Esophagus muscularis mucosa (tissue), 4 donors: ENCODE data around the gene PRDM16. TPM values are rescaled to one million over a fixed set of nuclear protein-coding genes. Genes with fewer than 3 reads are reported as not detected.

Source experiments
- DNase-seq: peaks from one replicate; pipeline ENCODE4 v3.0.0-alpha.2; 2017; ENCODE audit errors: extremely low spot score
- H3K27ac ChIP-seq, 4 donors: fragments of 200-600 bp; sonication (generic); replicated peaks in 1 of 4; 1 replicate in 3 of 4; 2 replicates in 1 of 4; pipeline ENCODE4 v1.5.1; 2016 to 2019; ENCODE audit warnings: mild to moderate bottlenecking in 1 of 4
- H3K27me3 ChIP-seq, 4 donors: fragments of 200-600 bp; sonication (generic); one replicate each; pipeline versions ENCODE4 v1.5.1 to v1.6.0; 2016 to 2019
- H3K36me3 ChIP-seq, 4 donors: fragments of 200-600 bp; sonication (generic); one replicate each; pipeline ENCODE4 v1.5.1; 2016 to 2019
- H3K4me1 ChIP-seq, 4 donors: fragments of 200-600 bp; sonication (generic); one replicate each; pipeline ENCODE4 v1.5.1; 2016 to 2019
- H3K4me3 ChIP-seq, 4 donors: fragments of 200-600 bp; sonication (generic); 1 replicate in 2 of 4; 2 replicates in 2 of 4; pipeline ENCODE4 v1.5.1; 2016 to 2019; ENCODE audit warnings: mild to moderate bottlenecking in 4 of 4, moderate library complexity in 1 of 4
- H3K9me3 ChIP-seq, 4 donors: fragments of 200-600 bp; sonication (generic); 1 replicate in 3 of 4; 2 replicates in 1 of 4; pipeline ENCODE4 v1.5.1; 2016 to 2019
- EP300 ChIP-seq: sonication (generic); formaldehyde crosslinking; IDR thresholded peaks from one replicate; pipeline ENCODE4 v1.6.1; 2017; ENCODE audit warnings: antibody characterized with exemption
- POLR2A ChIP-seq: fragments of 450-650 bp; IDR thresholded peaks from one replicate; pipeline ENCODE4 v1.6.1; 2017; ENCODE audit warnings: antibody characterized with exemption, moderate library complexity, mild to moderate bottlenecking, low read depth
- POLR2AphosphoS5 ChIP-seq, 2 donors: sonication (generic); formaldehyde crosslinking; IDR thresholded peaks; one replicate each; pipeline ENCODE4 v1.6.1; 2017; ENCODE audit warnings: antibody characterized with exemption in 2 of 2
- WGBS: methylation state at CpG from one replicate; pipeline ENCODE4 v1.1.5; 2018; 5-methylcytosine and 5-hydroxymethylcytosine counted together
- intact Hi-C: fragments of 100-400 bp; cut with DNase I; formaldehyde crosslinking; loops from one replicate; pipeline ENCODE4 v1.15.1; 2023
- total RNA-seq, 4 donors: library from RNA; depleted of rRNA; stranded (reverse); fragments of >200 nt; gene quantifications; one replicate each; pipeline versions ENCODE4 v1.1.0 to v1.2.1, GENCODE V29; 2016
- TF ChIP-seq, protein P1 (sequence below), 3 experiments: fragments of 200-600 bp in 2 of 3; fragments of 450-650 bp in 1 of 3; sonication (generic) in 2 of 3; IDR thresholded peaks; one replicate each; pipeline ENCODE4 v1.5.1; 2017 to 2019; ENCODE audit warnings: antibody characterized with exemption in 3 of 3, mild to moderate bottlenecking in 2 of 3, moderate library complexity in 1 of 3

PRDM16 gene
- total RNA-seq, 4 donors from 2014 or later = 1.2 to 4.4 (median 2.2) TPM

DNA sequence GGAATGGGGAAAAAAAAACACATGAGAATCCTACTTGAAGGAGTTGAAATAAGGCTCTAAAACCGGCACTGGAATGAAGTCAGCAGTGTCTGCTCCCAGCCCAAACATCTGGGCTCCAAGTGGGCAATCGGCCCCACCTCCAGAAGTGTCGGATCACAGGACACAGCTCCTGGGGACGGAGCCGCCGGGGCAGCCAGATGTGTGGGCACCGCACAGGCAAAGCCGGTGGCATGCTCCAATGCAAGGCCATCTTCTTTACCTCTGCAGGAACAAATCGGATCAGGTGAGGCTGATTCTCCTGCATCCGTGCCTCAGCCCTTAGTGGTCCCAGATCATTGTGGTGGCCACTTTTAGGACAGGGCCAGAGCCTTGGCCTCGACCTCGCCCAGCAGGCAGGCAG lies 156.7 kb downstream of the PRDM16 start:
- H3K36me3 ChIP-seq = no peaks in the 10 kb centered on the region
- intact Hi-C loops = no loop called here
- H3K27ac ChIP-seq = no peak overlapping the region
- DNase-seq = no peak
- no peak overlapping the region for H3K4me3 ChIP-seq
- TF ChIP-seq POLR2AphosphoS5 (IDR thresholded peaks at IDR 0.05) (no peak), POLR2A (no peak), EP300 (no peak)
- TF ChIP-seq, protein P1, sequence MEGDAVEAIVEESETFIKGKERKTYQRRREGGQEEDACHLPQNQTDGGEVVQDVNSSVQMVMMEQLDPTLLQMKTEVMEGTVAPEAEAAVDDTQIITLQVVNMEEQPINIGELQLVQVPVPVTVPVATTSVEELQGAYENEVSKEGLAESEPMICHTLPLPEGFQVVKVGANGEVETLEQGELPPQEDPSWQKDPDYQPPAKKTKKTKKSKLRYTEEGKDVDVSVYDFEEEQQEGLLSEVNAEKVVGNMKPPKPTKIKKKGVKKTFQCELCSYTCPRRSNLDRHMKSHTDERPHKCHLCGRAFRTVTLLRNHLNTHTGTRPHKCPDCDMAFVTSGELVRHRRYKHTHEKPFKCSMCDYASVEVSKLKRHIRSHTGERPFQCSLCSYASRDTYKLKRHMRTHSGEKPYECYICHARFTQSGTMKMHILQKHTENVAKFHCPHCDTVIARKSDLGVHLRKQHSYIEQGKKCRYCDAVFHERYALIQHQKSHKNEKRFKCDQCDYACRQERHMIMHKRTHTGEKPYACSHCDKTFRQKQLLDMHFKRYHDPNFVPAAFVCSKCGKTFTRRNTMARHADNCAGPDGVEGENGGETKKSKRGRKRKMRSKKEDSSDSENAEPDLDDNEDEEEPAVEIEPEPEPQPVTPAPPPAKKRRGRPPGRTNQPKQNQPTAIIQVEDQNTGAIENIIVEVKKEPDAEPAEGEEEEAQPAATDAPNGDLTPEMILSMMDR (IDR thresholded peaks at IDR 0.05) = no peak
- peaks cover 0 to 89% (median 0%) of the 10 kb centered on the region in 4 donors for H3K27me3 ChIP-seq
- 82% methylated on average over 10 of the region's 12 CpGs for WGBS
- peaks cover 0 to 21% (median 6%) of the 10 kb centered on the region in 4 donors for H3K4me1 ChIP-seq
- H3K9me3 ChIP-seq = no peaks in the 10 kb centered on the region

DNA sequence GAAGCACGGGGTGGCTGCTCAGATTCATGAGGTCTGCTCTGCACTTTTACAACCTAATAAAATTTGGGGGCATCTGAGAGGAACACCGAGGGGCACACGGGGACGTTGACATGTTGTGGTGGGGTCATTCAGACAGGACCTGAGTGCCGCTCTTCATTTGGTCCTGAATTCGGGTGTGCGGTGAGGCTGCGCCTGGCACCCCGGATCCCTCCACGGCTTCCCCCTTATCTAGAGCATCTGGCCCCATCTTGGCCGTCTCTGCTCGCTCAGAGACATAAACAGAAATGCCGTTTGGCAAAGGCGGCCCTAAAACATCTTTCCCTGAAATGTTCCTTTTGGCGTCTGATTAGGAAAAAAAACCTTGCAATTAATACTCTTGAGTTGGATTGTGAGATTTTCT lies 157.2 kb downstream of the PRDM16 start:
- H3K27ac ChIP-seq = no peak overlapping the region
- intact Hi-C loops = no loop called here
- DNase-seq = no peak
- H3K27me3 ChIP-seq = peaks cover 0 to 92% (median 0%) of the 10 kb centered on the region in 4 donors
- no peak overlapping the region for H3K4me3 ChIP-seq
- TF ChIP-seq POLR2A (no peak), POLR2AphosphoS5 (IDR thresholded peaks at IDR 0.05) (no peak), EP300 (no peak)
- TF ChIP-seq, protein P1 (IDR thresholded peaks at IDR 0.05) = no peak
- H3K4me1 ChIP-seq = peaks cover 0 to 17% (median 6%) of the 10 kb centered on the region in 4 donors
- no peaks in the 10 kb centered on the region for H3K36me3 ChIP-seq
- no peaks in the 10 kb centered on the region for H3K9me3 ChIP-seq
- WGBS = 63% methylated on average over 15 of the region's 15 CpGs

DNA sequence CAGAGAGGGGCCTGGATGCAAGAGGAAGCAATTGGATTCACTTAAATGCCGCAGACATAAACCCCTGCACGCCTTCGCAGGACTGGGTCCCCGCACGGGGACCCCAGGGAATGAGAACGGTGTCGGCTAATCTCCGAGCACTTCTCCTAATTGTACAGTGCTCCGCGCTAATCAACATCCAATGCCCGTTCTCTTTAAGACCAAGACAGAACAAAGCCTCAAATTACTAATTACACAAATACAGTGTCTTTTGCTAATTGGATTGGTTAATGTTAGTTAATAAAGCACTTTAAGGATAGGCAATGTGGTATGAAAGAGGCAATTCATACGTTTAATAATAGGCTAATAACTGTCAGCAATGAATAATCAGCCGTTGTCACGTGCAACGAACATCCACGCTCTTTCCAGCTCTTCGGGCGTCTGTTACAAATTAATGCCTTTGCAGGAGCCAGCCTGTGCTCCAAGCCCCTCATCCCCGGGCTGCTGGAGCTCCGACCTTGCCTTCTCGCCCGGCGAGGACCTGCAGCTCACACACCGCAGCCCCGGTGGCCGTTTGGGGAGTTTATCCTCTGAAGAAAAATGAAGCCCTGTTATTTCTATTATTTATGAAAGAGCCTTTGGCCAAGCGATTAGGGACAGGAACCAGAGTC lies 157.8 kb downstream of the PRDM16 start:
- WGBS = 68% methylated on average over 27 of the region's 27 CpGs
- peaks cover 0 to 93% (median 0%) of the 10 kb centered on the region in 4 donors for H3K27me3 ChIP-seq
- no peak for TF ChIP-seq EP300
- intact Hi-C loops = no loop called here
- no peak overlapping the region for H3K27ac ChIP-seq
- peaks cover 0 to 12% (median 4%) of the 10 kb centered on the region in 4 donors for H3K4me1 ChIP-seq
- no peaks in the 10 kb centered on the region for H3K36me3 ChIP-seq
- no peak for DNase-seq
- no peaks in the 10 kb centered on the region for H3K9me3 ChIP-seq
- no peak overlapping the region for H3K4me3 ChIP-seq

DNA sequence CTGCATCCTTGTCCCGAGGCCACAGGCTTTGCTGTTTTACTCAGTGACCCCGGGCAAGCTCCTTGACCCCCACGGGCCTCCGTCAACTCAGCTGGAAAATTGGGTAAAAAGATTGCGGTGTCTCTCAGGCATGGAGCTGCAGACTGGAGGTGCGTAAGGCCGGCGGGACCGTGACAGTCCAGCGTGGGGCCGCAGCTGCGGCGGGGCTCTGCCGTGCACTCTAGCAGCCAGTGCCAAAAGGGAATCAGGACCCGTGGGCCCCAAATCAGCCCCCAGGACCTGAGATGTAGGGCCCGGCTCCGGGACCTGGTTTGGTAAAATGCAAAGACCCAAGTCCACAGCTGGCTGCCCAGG lies 158.3 kb downstream of the PRDM16 start:
- DNase-seq = no peak
- intact Hi-C loops = no loop called here
- Histone ChIP-seq H3K4me3 (no peak overlapping the region), H3K36me3 (no peaks in the 10 kb centered on the region), H3K4me1 (peaks cover 0 to 7% (median 2%) of the 10 kb centered on the region in 4 donors), H3K9me3 (no peaks in the 10 kb centered on the region), H3K27me3 (peaks cover 0 to 93% (median 0%) of the 10 kb centered on the region in 4 donors), H3K27ac (no peak overlapping the region)
- TF ChIP-seq POLR2AphosphoS5 (IDR thresholded peaks at IDR 0.05) = no peak
- TF ChIP-seq, protein P1 (IDR thresholded peaks at IDR 0.05) = no peak
- TF ChIP-seq POLR2A = no peak
- TF ChIP-seq EP300 = no peak
- WGBS = 73% methylated on average over 10 of the region's 17 CpGs

DNA sequence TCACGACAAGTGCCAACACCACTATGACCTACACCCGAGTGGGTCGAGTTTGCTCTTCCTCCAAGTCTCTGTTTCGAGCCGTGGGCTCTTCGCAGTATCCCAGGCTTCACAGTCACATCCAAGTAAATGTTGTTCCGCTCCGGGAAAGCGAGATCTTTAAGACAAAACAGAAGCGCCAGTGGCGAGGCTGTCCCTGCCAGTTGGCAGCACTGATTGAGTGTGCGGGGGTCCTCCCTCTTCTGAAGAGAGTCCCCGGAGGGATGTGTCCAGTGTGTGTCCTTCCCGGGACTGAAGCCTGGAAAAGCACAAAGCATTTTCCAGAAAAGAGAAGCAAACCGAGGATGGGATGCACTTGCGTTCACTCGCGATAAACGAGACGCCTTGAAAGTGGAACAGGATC lies 158.9 kb downstream of the PRDM16 start:
- TF ChIP-seq POLR2A (no peak), POLR2AphosphoS5 (IDR thresholded peaks at IDR 0.05) (no peak), EP300 (no peak)
- TF ChIP-seq, protein P1 (IDR thresholded peaks at IDR 0.05) = no peak
- H3K27ac ChIP-seq = no peak overlapping the region
- intact Hi-C loops = no loop called here
- no peaks in the 10 kb centered on the region for H3K36me3 ChIP-seq
- DNase-seq = no peak
- H3K4me3 ChIP-seq = no peak overlapping the region
- peaks cover 0 to 7% (median 2%) of the 10 kb centered on the region in 4 donors for H3K4me1 ChIP-seq
- no peaks in the 10 kb centered on the region for H3K9me3 ChIP-seq
- peaks cover 0 to 94% (median 0%) of the 10 kb centered on the region in 4 donors for H3K27me3 ChIP-seq
- WGBS = 91% methylated on average over 20 of the region's 20 CpGs
